Purkinje cell (primary cell): ENCODE results near the gene GGNBP2. TPM values are rescaled to one million over a fixed set of nuclear protein-coding genes. Genes with fewer than 3 reads are reported as not detected.

ENCODE experiments used
- polyA plus RNA-seq: library from polyadenylated mRNA; unstranded; fragments of >200 nt; fragmentation: Nextera tagmentation; gene quantifications from 2 replicates; pipeline ENCODE4 v1.2.1, GENCODE V29; 2014

The GGNBP2 gene
- polyA plus RNA-seq, result 38.2 and 58.1 TPM in 2 replicates

GRCh38 chr17:36544307-36545076 is at the start of gene GGNBP2:
GGNBP2 (plus strand) TSS chr17:36544919; CDS start chr17:36545725, 806 bp downstream.

GRCh38 chr17:36534840-36535668 is 9.7 kb upstream of the GGNBP2 start, which contains the start of the genes MYO19 and PIGW:
MYO19 (minus strand) TSS chr17:36534868; CDS start chr17:36532538, 2,330 bp downstream.
PIGW (plus strand) TSS chr17:36534987; CDS start chr17:36537102, 2,115 bp downstream.

GRCh38 chr17:36591434-36592315 is 47.0 kb downstream of the GGNBP2 start, which contains the start of gene DHRS11:
DHRS11 (plus strand) TSS chr17:36591879; CDS start chr17:36592010, 131 bp downstream.

GRCh38 chr17:36601303-36602029 is 56.7 kb downstream of the GGNBP2 start, which contains the start of gene MRM1:
MRM1 (plus strand) TSS chr17:36601583; CDS start chr17:36601811, 228 bp downstream.

Other genes starting within 250 kb of the GGNBP2 start
- gene TBC1D3G, start 221.0 kb upstream of the GGNBP2 start, polyA plus RNA-seq, result 0.18 TPM in 1 of 2 replicates, not detected in the other
- gene TBC1D3H, start 156.5 kb upstream of the GGNBP2 start, polyA plus RNA-seq, result 0.18 TPM in 1 of 2 replicates, not detected in the other
- 211 and 219 TPM in 2 replicates for gene ZNHIT3, start 58.2 kb upstream of the GGNBP2 start, polyA plus RNA-seq
- 6.0 and 6.4 TPM in 2 replicates for gene MYO19, start 10.1 kb upstream of the GGNBP2 start, polyA plus RNA-seq
- gene PIGW, start 9.9 kb upstream of the GGNBP2 start, polyA plus RNA-seq, result 2.1 and 3.3 TPM in 2 replicates
- 11.8 and 17.5 TPM in 2 replicates for gene DHRS11, start 47.0 kb downstream of the GGNBP2 start, polyA plus RNA-seq
- 1.7 TPM in 1 of 2 replicates, not detected in the other for gene MRM1, start 56.7 kb downstream of the GGNBP2 start, polyA plus RNA-seq